Measurements from ENCODE around the gene ZNF778. TPM values are rescaled to one million over a fixed set of nuclear protein-coding genes. Genes with fewer than 3 reads are reported as not detected.

ZNF778 gene
- total RNA-seq, result 1 to 10 TPM; 7.2 to 8.0 TPM

DNA sequence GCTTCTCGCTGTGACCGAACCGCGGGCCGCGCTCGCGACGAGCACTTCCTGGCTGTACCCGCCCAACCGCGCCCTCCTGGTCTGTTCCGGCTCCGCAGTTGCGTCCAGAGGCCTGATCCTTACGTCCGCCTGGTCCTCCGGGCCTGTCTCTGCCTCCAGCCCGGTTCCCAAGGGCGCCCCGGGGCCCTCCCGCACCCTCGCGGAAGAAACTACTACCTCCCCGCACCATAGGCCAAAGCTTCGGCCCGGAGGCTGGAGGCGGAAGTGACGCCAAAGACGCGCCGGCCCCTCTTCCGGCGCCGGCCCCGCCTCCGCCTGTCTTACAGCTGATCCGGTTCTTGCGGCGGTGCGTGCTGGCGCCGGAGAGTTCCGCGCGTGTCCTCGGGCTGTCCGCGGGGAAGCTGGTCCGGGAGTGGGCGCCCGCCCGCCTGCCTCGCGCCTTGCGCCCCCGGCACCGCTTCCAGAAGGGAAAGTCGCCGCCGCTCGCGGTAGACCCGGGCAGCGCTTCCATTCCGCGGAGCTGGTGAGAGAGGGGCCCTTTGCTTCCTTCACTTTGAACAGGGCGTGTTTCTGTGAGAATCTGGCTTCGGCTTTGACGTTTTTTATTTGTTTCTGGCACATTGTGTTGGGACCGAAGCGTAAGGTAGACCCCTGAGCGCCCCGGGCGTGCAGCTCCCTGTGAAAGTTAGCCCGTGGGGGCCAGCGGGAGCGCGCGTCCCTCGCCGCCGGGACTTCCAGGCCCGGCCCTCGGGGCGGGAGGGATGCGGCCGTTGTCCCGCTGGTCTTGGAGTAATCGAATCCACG is at the start of gene ZNF778:
Gene ZNF778, plus strand, starts transcription at position 316 of the 804 bp plus-strand sequence. CDS start 3,425 bp downstream, outside the sequence.

DNA sequence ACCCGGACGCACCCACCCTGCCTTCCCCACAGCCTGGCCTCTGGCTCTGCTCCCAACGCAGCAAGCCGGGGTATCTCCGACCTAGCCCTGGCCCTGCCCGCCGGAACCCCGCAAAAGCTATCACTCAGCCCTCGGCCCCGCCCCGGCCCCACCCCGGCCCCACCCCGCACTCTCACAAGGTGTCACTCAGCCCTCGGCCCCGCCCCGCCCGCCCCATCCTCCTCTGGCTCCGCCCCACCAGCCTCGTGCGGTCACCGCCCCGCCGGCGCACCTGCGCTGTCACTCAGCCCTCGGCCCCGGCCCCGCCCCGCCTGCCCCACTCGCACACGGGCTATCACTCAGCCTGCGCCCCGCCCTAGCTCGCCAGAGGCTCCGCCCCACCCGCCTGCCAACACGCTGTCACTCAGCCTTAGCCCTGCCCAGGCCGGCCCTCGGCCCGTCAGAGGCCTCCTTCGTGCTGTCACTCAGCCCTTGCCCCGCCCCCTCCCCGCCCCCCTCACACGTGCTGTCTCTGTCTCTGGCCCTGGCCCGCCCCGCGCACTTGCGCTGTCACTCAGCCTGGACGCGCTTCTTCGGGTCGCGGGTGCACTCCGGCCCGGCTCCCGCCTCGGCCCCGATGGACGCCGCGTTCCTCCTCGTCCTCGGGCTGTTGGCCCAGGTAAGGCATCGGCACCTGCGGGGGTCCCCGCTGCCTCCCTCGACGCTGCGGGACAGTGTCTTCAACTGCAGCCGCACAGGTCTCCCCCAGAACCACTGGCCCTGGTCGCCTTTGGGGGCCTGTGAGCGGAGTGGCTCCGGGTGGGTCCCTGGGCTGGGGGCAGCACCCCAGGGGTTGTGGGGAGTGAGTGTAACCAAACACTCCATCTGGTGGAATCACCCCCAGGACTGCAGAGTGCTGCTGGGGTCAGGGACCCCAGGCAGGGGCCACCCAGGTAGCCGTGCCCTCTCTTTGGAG is 46.0 kb upstream of the ZNF778 start, which contains the start of gene CDH15:
Gene CDH15, plus strand, starts transcription at position 533 of the 955 bp plus-strand sequence. Its CDS starts 84 bp downstream, at position 617.

DNA sequence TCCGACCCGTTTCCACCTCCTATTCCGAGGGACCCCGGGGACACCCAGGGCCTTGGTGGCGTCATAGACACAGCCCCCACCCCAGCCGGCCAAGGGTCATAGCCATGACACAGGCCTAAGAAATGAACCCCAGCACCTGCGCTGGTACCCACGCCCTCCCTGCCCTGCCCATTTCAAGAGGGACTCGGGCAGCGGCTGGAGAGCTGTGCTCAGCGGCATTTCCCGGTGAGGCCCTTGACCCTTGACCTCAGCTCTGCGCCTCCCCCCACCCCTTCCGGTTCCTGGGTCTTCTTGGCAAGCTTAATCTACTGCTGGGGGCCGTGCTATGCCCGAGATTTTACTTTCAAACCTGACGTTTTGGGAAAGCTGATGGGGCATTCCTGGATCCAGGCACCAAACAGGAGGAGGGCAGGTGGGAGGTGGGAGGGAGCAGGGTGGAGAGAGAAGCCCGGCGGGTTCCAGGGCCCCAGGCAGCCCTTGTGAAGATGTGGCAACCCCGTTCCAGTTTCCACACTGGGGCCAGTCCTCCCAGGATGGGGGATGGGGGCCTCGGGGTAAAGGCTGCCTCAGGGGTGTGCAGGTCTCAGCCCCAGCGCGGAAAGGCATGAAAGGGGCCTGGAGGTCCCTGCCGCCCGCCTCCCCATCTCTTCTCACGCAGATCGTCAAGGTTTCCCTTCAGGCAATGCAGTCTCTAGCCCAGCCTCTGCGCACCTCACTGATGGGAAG is 17.2 kb upstream of the ZNF778 start, which contains the start of gene SLC22A31:
Gene SLC22A31, minus strand, starts transcription at position 414 of the 726 bp plus-strand sequence. Its CDS starts 36 bp downstream, at position 378.

Other genes with a start within 250 kb of the ZNF778 start
- gene CBFA2T3, start 240.5 kb upstream of the ZNF778 start, total RNA-seq, result not detected
- gene ACSF3, start 123.9 kb upstream of the ZNF778 start, total RNA-seq, result 10 to 100 TPM; 22.4 to 24.0 TPM
- under 1 TPM; 0.33 to 0.34 TPM for gene CDH15, start 46.0 kb upstream of the ZNF778 start, total RNA-seq
- under 1 TPM in 1 of 2 donors, not detected in 1; 0.67 TPM for gene SLC22A31, start 17.2 kb upstream of the ZNF778 start, total RNA-seq

All from melanocyte of skin (primary cell).